PC-3 (cell line): ENCODE data around the gene DCUN1D4.

ENCODE experiments used
- CTCF ChIP-seq: fragments of 300-600 bp; sonication (generic); conservative IDR thresholded peaks from 2 replicates; pipeline ENCODE4 v1.5.1; 2017; ENCODE audit warnings: antibody characterized with exemption, low read depth, mild to moderate bottlenecking, low read length
- EZH2 ChIP-seq: fragments of 300-600 bp; sonication (generic); IDR thresholded peaks from one replicate; pipeline ENCODE4 v1.6.1; 2017; ENCODE audit warnings: antibody characterized with exemption, mild to moderate bottlenecking, low read length; ENCODE audit not compliant: unreplicated experiment

- no peak for TF ChIP-seq CTCF
- TF ChIP-seq EZH2, result no peak
Measured at GRCh38 chr4:51874551-51874950, 31.6 kb downstream of the DCUN1D4 start.
